H9 (cell line): ENCODE data around the gene SSTR1. TPM values are rescaled to one million over a fixed set of nuclear protein-coding genes. Genes with fewer than 3 reads are reported as not detected.

Experiments
- DNase-seq: peaks from one replicate; pipeline ENCODE4 v3.0.0-alpha.2; 2017
- H2AFZ ChIP-seq: one replicate; pipeline ENCODE4 v1.6.1; 2013; ENCODE audit warnings: mild to moderate bottlenecking, low read length, control low read depth, moderate library complexity
- H2AK5ac ChIP-seq: 2 replicates; pipeline ENCODE4 v1.6.1; 2013; ENCODE audit warnings: low read length, control low read depth, mixed read lengths; ENCODE audit not compliant: insufficient read length
- H2BK120ac ChIP-seq: one replicate; pipeline ENCODE4 v1.6.1; 2013; ENCODE audit warnings: low read depth, mild to moderate bottlenecking, low read length, control low read depth, inconsistent platforms; ENCODE audit not compliant: poor library complexity, severe bottlenecking
- H2BK12ac ChIP-seq: 2 replicates; pipeline ENCODE4 v1.6.1; 2013; ENCODE audit warnings: low read length, control low read depth, mixed read lengths, low read depth; ENCODE audit not compliant: insufficient read length
- H2BK15ac ChIP-seq: 2 replicates; pipeline ENCODE4 v1.6.1; 2013; ENCODE audit warnings: low read depth, low read length, control low read depth
- H2BK20ac ChIP-seq: one replicate; pipeline ENCODE4 v1.6.1; 2013; ENCODE audit warnings: low read depth, mild to moderate bottlenecking, low read length, control low read depth, inconsistent platforms; ENCODE audit not compliant: poor library complexity, severe bottlenecking
- H2BK5ac ChIP-seq: 2 replicates; pipeline ENCODE4 v1.6.1; 2013; ENCODE audit warnings: low read length, control low read depth, mixed read lengths; ENCODE audit not compliant: insufficient read length
- H3K14ac ChIP-seq: 2 replicates; pipeline ENCODE4 v1.6.1; 2013; ENCODE audit warnings: low read length, control low read depth; ENCODE audit not compliant: insufficient read depth
- H3K18ac ChIP-seq: 2 replicates; pipeline ENCODE4 v1.6.1; 2013; ENCODE audit warnings: low read depth, mild to moderate bottlenecking, mixed read lengths, low read length, control low read depth; ENCODE audit not compliant: insufficient read length
- H3K23ac ChIP-seq: 2 replicates; pipeline ENCODE4 v1.6.1; 2013; ENCODE audit warnings: low read length, control low read depth, mixed read lengths, low read depth; ENCODE audit not compliant: insufficient read length
- H3K23me2 ChIP-seq: 2 replicates; pipeline ENCODE4 v1.6.1; 2013; ENCODE audit warnings: low read depth, mild to moderate bottlenecking, mixed read lengths, low read length, control low read depth; ENCODE audit not compliant: insufficient read length, poor library complexity, severe bottlenecking
- H3K27ac ChIP-seq: 2 replicates; pipeline ENCODE4 v1.5.1; 2013; ENCODE audit warnings: low read length, control low read depth, mixed read lengths, low read depth; ENCODE audit not compliant: insufficient read length
- H3K27me3 ChIP-seq: 2 replicates; pipeline ENCODE4 v1.6.1; 2013; ENCODE audit warnings: low read length, control low read depth, inconsistent platforms; ENCODE audit not compliant: insufficient read depth
- H3K4ac ChIP-seq: 2 replicates; pipeline ENCODE4 v1.6.1; 2013; ENCODE audit warnings: low read depth, mild to moderate bottlenecking, control low read depth, inconsistent platforms, low read length, moderate library complexity
- H3K4me1 ChIP-seq: 2 replicates; pipeline ENCODE4 v1.6.1; 2013; ENCODE audit warnings: low read length, control low read depth, inconsistent platforms; ENCODE audit not compliant: insufficient read depth
- H3K4me2 ChIP-seq: 2 replicates; pipeline ENCODE4 v1.6.1; 2013; ENCODE audit warnings: low read length, control low read depth, mixed read lengths; ENCODE audit not compliant: insufficient read length, insufficient read depth
- H3K56ac ChIP-seq: 2 replicates; pipeline ENCODE4 v1.6.1; 2013; ENCODE audit warnings: low read depth, mild to moderate bottlenecking, mixed read lengths, low read length, control low read depth; ENCODE audit not compliant: insufficient read length
- H3K79me1 ChIP-seq: 2 replicates; pipeline ENCODE4 v1.6.1; 2013; ENCODE audit warnings: low read depth, mild to moderate bottlenecking, moderate library complexity, low read length, control low read depth, inconsistent platforms; ENCODE audit not compliant: insufficient read depth, poor library complexity, severe bottlenecking
- H3K79me2 ChIP-seq: 2 replicates; pipeline ENCODE4 v1.6.1; 2013; ENCODE audit warnings: low read length, control low read depth, inconsistent platforms; ENCODE audit not compliant: insufficient read depth
- H3K9ac ChIP-seq: 2 replicates; pipeline ENCODE4 v1.6.1; 2013; ENCODE audit warnings: low read length, control low read depth, mixed read lengths; ENCODE audit not compliant: insufficient read length; ENCODE audit errors: extremely low read depth
- H3K9me3 ChIP-seq: one replicate; pipeline ENCODE4 v1.6.1; 2013; ENCODE audit warnings: low read depth, low read length, inconsistent platforms; ENCODE audit not compliant: control insufficient read depth
- H3T11ph ChIP-seq: one replicate; pipeline ENCODE4 v1.6.1; 2013; ENCODE audit warnings: mild to moderate bottlenecking, low read length, control low read depth, inconsistent platforms
- H4K20me1 ChIP-seq: one replicate; pipeline ENCODE4 v1.6.1; 2013; ENCODE audit not compliant: control insufficient read depth, insufficient read length, insufficient read depth
- H4K5ac ChIP-seq: 2 replicates; pipeline ENCODE4 v1.6.1; 2013; ENCODE audit warnings: low read depth, mild to moderate bottlenecking, mixed read lengths, low read length, control low read depth; ENCODE audit not compliant: insufficient read length
- H4K8ac ChIP-seq: replicated peaks from 2 replicates; pipeline ENCODE4 v1.6.1; 2013; ENCODE audit warnings: low read length, control low read depth, mixed read lengths, low read depth; ENCODE audit not compliant: insufficient read length
- H4K91ac ChIP-seq: 2 replicates; pipeline ENCODE4 v1.6.1; 2013; ENCODE audit warnings: low read depth, mild to moderate bottlenecking, moderate library complexity, mixed read lengths, low read length, control low read depth; ENCODE audit not compliant: insufficient read length
- H3K27ac Mint-ChIP-seq, 3 experiments: 2 replicates in 2 of 3; 3 replicates in 1 of 3; pipeline ENCODE4 v1.8.0; 2020 to 2021; ENCODE audit warnings: mixed read lengths in 3 of 3, mild to moderate bottlenecking in 1 of 3, moderate library complexity in 1 of 3
- H3K27me3 Mint-ChIP-seq: 2 replicates; pipeline ENCODE4 v1.8.0; 2021; ENCODE audit warnings: low read depth, mild to moderate bottlenecking, moderate library complexity, mixed read lengths
- H3K36me3 Mint-ChIP-seq, 3 experiments: 2 replicates in 2 of 3; 3 replicates in 1 of 3; pipeline ENCODE4 v1.8.0; 2020 to 2021; ENCODE audit warnings: low read depth in 3 of 3, mixed read lengths in 3 of 3; ENCODE audit not compliant: insufficient read depth in 1 of 3
- H3K4me1 Mint-ChIP-seq, 2 experiments: 2 replicates each; pipeline ENCODE4 v1.8.0; 2020; ENCODE audit warnings: mixed read lengths in 2 of 2
- H3K4me3 Mint-ChIP-seq, 2 experiments: 2 replicates in 1 of 2; 3 replicates in 1 of 2; pipeline ENCODE4 v1.8.0; 2020 to 2021; ENCODE audit warnings: mild to moderate bottlenecking in 2 of 2, mixed read lengths in 2 of 2, moderate library complexity in 1 of 2
- H3K9me3 Mint-ChIP-seq, 2 experiments: 2 replicates in 1 of 2; 3 replicates in 1 of 2; pipeline ENCODE4 v1.8.0; 2020; ENCODE audit warnings: mild to moderate bottlenecking in 2 of 2, mixed read lengths in 2 of 2, moderate library complexity in 1 of 2
- WGBS: extraction: QIAGEN DNeasy Blood & Tissue Kit; methylation state at CpG from one replicate; pipeline ENCODE4 v1.1.7; 2013; ENCODE audit warnings: missing lambda C conversion rate, low lambda C conversion rate, mixed read lengths; ENCODE audit not compliant: insufficient read length; ENCODE audit errors: extremely low coverage; 5-methylcytosine and 5-hydroxymethylcytosine counted together
- total RNA-seq: library from RNA; stranded (reverse); gene quantifications from 2 replicates; pipeline ENCODE4 v1.2.1, GENCODE V29; 2021
- TF ChIP-seq, protein P1 (sequence below): fragments of 200-600 bp; sonication (generic); conservative IDR thresholded peaks from 3 replicates; pipeline ENCODE4 v1.8.0; 2021; ENCODE audit warnings: antibody characterized with exemption, mild to moderate bottlenecking

The SSTR1 gene
- total RNA-seq, 1 experiment from 2014 or later: 0.98 TPM

DNA sequence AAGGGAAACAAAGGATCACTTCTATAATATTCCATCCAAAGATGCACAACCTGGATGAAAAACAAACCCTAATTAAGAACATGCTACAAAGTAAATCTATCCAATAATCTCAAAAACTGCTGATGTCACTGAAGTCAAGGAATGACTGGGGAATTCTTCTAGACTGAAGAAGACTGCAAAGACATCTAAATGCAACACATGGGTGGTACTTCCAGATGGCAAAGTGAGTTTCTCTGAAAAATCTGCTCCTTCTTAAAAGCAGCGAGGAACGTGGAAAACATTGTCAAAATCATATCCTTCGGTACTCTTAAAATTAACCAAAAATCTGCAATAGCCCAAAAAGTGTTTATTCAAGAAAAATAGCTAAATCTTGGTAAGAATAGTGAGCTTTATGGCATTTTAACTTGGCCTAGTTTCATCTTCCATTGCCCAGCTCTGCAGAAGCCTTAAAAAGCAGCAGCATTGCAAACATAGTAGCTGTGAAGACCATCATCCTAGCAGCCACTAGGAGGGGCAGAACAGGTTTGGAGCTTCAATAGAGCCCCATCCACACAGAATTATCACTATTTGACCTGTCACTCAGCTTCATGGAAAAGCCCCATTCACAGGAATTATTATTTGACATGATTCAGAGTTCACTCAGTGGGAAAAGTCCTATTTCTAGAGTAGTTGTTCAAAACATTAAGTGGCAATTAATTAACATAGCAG lies 40.8 kb downstream of the SSTR1 start:
- H4K91ac ChIP-seq: no peak overlapping the region
- H2BK120ac ChIP-seq: no peak overlapping the region
- no peaks in the 10 kb centered on the region for H3K9me3 ChIP-seq
- no peak overlapping the region for H3K9ac ChIP-seq
- no peak for DNase-seq
- no peak overlapping the region for H3K14ac ChIP-seq
- H2BK12ac ChIP-seq: no peak overlapping the region
- no peak overlapping the region for H2BK15ac ChIP-seq
- no peak overlapping the region for H2AFZ ChIP-seq
- H3K9me3 Mint-ChIP-seq: no peaks in the 10 kb centered on the region
- no peak overlapping the region for H2AK5ac ChIP-seq
- peaks cover 3% of the 10 kb centered on the region; the same call in 1 of the 2 replicates for H3K27me3 ChIP-seq
- no peak overlapping the region for H2BK5ac ChIP-seq
- no peak overlapping the region for H3K27ac ChIP-seq
- no peak overlapping the region for H2BK20ac ChIP-seq
- H4K8ac ChIP-seq: no peak overlapping the region
- H4K20me1 ChIP-seq: no peaks in the 10 kb centered on the region
- H3K27ac Mint-ChIP-seq: no peak overlapping the region
- H3K4me1 Mint-ChIP-seq: no peaks in the 10 kb centered on the region
- H3K36me3 Mint-ChIP-seq: no peaks in the 10 kb centered on the region
- H3K4me3 Mint-ChIP-seq: no peak overlapping the region
- no peak overlapping the region for H3K4me2 ChIP-seq
- no peak overlapping the region for H3T11ph ChIP-seq
- no peak overlapping the region for H3K18ac ChIP-seq
- H3K23ac ChIP-seq: no peak overlapping the region
- TF ChIP-seq, protein P1, sequence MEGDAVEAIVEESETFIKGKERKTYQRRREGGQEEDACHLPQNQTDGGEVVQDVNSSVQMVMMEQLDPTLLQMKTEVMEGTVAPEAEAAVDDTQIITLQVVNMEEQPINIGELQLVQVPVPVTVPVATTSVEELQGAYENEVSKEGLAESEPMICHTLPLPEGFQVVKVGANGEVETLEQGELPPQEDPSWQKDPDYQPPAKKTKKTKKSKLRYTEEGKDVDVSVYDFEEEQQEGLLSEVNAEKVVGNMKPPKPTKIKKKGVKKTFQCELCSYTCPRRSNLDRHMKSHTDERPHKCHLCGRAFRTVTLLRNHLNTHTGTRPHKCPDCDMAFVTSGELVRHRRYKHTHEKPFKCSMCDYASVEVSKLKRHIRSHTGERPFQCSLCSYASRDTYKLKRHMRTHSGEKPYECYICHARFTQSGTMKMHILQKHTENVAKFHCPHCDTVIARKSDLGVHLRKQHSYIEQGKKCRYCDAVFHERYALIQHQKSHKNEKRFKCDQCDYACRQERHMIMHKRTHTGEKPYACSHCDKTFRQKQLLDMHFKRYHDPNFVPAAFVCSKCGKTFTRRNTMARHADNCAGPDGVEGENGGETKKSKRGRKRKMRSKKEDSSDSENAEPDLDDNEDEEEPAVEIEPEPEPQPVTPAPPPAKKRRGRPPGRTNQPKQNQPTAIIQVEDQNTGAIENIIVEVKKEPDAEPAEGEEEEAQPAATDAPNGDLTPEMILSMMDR: peak; percentile 63
- peaks cover 76% of the 10 kb centered on the region for H3K27me3 Mint-ChIP-seq
- no peaks in the 10 kb centered on the region for H3K4me1 ChIP-seq
- H3K4ac ChIP-seq: no peak overlapping the region
- no peak overlapping the region for H4K5ac ChIP-seq
- no peaks in the 10 kb centered on the region for H3K79me2 ChIP-seq
- no peak overlapping the region for H3K56ac ChIP-seq
- no CpG with 5 or more reads among the region's 3 CpGs for WGBS
- no peaks in the 10 kb centered on the region for H3K79me1 ChIP-seq
- H3K23me2 ChIP-seq: no peaks in the 10 kb centered on the region
